Activated CD4-positive, alpha-beta T cell treated with anti-CD3 and anti-CD28 coated beads, Interleukin-2, amount 10 ng/mL, durations not matched to agents 7 days and 5 days (primary cell): ENCODE data around the gene ZNF107. TPM values are rescaled to one million over a fixed set of nuclear protein-coding genes. Genes with fewer than 3 reads are reported as not detected.

Experiments used
- CTCF ChIA-PET: fragments of 350-600 bp; sonication (Branson Sonifier 250); formaldehyde crosslinking; loops from one replicate; lab custom pipeline; 2021; ENCODE audit warnings: antibody characterized with exemption; lab: Charles Lee
- POLR2A ChIA-PET: fragments of 350-600 bp; sonication (Branson Sonifier 250); formaldehyde crosslinking; loops from one replicate; lab custom pipeline; 2021; ENCODE audit warnings: antibody characterized with exemption; lab: Charles Lee
- DNase-seq: peaks from one replicate; pipeline ENCODE4 v3.0.0-alpha.2; 2020
- H3K27ac Mint-ChIP-seq: one replicate; pipeline ENCODE4 v1.8.0; 2021; ENCODE audit warnings: mild to moderate bottlenecking, moderate library complexity, mixed read lengths
- H3K27me3 Mint-ChIP-seq: one replicate; pipeline ENCODE4 v1.8.0; 2021; ENCODE audit warnings: mixed read lengths
- H3K36me3 Mint-ChIP-seq: one replicate; pipeline ENCODE4 v1.8.0; 2021; ENCODE audit warnings: low read depth, mixed read lengths
- H3K4me1 Mint-ChIP-seq: one replicate; pipeline ENCODE4 v1.8.0; 2021; ENCODE audit warnings: mixed read lengths
- H3K4me3 Mint-ChIP-seq: one replicate; pipeline ENCODE4 v1.8.0; 2021; ENCODE audit warnings: mild to moderate bottlenecking, moderate library complexity, mixed read lengths
- H3K9me3 Mint-ChIP-seq: one replicate; pipeline ENCODE4 v1.8.0; 2021; ENCODE audit warnings: mixed read lengths
- total RNA-seq, 2 experiments: library from RNA; stranded (reverse); gene quantifications; one replicate each; pipeline ENCODE4 v1.2.3, GENCODE V29; 2021

The ZNF107 gene
- total RNA-seq, 2 experiments from 2014 or later, result 21.8 to 25.6 TPM

DNA sequence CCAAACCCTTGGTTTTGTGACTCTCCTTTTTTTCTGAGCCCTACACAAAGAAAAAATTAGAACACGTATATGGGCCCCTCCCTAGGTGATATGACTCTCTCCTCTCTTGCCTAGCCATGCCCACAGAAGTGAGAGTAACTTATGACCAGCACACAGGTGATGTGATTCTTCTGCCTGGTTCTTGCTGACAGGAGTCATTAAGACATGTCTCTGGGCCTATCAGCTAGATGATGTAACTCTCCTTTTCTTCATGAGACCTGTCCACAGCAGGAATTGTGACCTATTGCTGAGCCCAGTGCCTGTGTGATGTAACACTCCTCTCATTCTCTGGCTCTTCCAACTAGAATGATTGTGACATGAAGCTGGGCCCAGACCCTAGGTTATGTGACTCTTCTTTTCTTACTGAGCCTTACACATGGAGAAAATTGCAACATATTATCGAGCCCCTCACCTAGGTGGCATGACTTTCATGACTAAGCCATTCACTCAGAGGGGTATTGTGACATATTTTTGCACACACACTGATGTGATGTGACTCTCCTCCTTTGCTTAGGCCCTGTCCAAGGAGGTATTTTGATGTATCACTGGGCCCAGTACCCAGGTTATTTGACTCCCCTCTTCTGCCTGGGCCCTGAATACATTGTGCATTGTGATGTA, 31.4 kb upstream of the ZNF107 start:
- ChIA-PET POLR2A (no interaction called here), CTCF (no interaction called here)
- Mint-ChIP-seq H3K27ac (no peak overlapping the region), H3K9me3 (peaks cover 21% of the 10 kb centered on the region), H3K36me3 (no peaks in the 10 kb centered on the region), H3K4me1 (no peaks in the 10 kb centered on the region), H3K27me3 (no peaks in the 10 kb centered on the region), H3K4me3 (no peak overlapping the region)
- no peak for DNase-seq

DNA sequence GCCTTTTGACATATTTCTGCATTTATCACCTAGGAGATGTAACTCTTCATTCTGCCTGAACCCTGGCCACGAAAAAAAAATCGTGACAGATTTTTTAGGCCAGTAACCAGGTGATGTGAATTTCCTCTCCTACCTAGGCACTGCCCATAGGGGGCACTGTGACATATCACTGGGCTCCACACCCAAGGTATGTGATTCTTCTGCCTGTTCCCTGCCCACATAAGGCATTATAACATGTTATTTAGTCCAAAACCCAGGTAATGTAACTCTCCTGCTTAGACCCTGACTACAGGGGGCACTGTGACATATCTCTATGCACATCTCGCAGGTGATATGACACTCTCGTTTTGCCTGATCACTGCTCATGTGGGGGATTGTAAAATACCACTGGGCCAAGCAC, 29.5 kb upstream of the ZNF107 start:
- CTCF ChIA-PET, result no interaction called here
- Mint-ChIP-seq H3K27me3 (no peaks in the 10 kb centered on the region), H3K36me3 (no peaks in the 10 kb centered on the region), H3K4me1 (no peaks in the 10 kb centered on the region), H3K9me3 (peaks cover 31% of the 10 kb centered on the region), H3K4me3 (no peak overlapping the region), H3K27ac (no peak overlapping the region)
- POLR2A ChIA-PET, result no interaction called here
- DNase-seq, result no peak

DNA sequence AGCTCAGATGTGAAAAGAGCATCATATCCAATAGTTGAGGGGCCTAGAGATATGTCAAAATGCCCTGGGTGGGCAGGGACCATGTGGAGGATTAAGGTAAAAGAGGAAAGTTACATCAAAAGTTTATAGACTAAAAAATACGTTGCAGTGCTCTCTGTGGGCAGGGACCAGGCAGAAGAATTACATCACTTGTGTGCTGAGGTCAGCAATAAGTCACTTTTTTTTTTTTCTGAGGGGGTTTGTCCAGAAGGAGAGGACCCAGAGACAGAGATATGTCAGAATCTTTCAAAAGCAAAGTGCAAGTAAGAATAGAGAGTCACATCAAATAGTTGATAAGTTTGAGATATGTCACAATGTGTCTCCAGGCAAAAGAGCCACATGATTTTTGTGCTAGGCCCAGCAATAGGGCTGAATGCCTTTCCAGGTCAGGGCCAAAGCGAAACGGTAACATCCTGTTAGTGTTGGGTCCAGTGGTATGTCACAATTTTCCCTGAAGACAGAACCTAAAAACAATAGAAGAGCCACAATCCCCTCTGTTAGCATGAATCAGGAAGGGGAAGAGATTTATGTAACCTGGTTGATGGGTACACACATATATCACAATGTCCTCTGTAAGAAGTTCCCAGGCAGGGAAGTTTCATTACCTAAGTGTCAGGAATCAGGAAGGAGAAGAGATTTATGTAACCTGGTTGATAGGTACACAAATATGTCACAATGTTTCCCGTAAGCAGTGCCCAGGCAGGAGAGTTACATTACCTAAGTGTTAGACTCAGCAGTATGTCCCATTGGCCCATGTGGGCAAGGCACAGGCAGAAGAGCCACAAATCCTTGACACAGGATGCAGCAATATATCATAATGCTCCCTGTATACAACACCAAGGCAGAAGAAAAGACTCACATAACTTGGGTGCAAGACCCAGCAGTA, 28.1 kb upstream of the ZNF107 start:
- Mint-ChIP-seq H3K27me3 (no peaks in the 10 kb centered on the region), H3K9me3 (peaks cover 33% of the 10 kb centered on the region)

DNA sequence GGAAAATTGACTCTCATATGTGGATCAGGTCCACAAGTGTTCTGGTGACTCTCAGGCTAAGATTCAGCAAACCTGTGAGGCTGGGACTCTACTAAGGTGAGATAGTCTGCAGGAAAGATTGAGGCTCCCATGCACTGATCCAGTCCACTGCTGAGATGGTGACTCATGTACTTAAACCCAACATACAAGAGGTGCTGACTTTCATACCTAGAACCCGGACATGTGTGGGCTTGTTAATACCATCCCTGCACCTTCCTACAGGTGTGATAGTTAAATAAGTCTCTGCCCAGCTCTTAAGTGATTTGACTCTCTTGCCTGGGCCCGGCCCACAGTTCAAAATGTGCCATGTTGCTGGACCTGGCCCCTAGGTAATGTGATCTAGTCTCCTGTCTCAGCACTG, 27.1 kb upstream of the ZNF107 start:
- H3K36me3 Mint-ChIP-seq, result no peaks in the 10 kb centered on the region
- CTCF ChIA-PET, result no interaction called here
- POLR2A ChIA-PET, result no interaction called here
- H3K4me1 Mint-ChIP-seq, result no peaks in the 10 kb centered on the region
- no peak overlapping the region for H3K4me3 Mint-ChIP-seq
- no peak overlapping the region for H3K27ac Mint-ChIP-seq
- no peaks in the 10 kb centered on the region for H3K27me3 Mint-ChIP-seq
- H3K9me3 Mint-ChIP-seq, result peaks cover 36% of the 10 kb centered on the region
- DNase-seq, result no peak

More for the DNA sequence above, 28.1 kb upstream of the ZNF107 start:
- Mint-ChIP-seq H3K27ac (no peak overlapping the region), H3K36me3 (no peaks in the 10 kb centered on the region), H3K4me1 (no peaks in the 10 kb centered on the region), H3K4me3 (no peak overlapping the region)
- DNase-seq, result no peak
- ChIA-PET CTCF (no interaction called here), POLR2A (no interaction called here)

DNA sequence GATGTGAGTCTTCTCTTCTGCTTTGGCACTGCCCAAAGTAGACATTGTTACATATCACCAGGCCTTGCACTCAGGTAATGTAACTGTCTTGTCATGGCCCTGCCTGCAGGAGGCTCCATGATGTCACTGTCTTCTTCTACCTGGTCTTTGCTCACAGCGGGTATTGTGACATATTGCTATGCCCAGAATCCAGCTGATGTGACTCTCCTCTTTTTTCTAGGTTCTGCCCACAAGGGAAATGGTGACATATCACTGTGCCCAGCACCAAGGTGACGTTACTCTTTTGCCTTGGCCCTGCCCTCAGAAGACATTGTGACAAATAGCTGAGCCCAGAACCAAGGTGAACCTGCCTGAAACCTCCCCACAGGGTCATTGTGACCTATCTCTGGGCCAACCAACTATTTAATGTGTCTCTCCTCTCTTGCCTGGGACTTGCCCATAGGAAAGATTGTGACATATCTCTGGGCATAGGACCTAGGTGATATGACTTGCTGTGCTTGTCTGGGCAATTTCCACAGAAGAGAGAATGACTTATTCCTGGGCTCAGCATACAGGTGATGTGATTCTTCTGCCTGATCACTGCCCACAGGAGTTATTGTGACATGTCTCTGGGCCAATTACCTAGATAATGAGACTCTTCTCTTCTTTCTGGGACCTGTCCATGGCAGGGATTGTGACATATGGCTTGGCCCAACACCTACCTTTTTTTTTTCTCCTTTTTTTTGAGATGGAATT, 26.5 kb upstream of the ZNF107 start:
- Mint-ChIP-seq H3K36me3 (no peaks in the 10 kb centered on the region), H3K4me1 (no peaks in the 10 kb centered on the region), H3K9me3 (peaks cover 37% of the 10 kb centered on the region), H3K27ac (no peak overlapping the region), H3K27me3 (no peaks in the 10 kb centered on the region), H3K4me3 (no peak overlapping the region)
- ChIA-PET POLR2A (no interaction called here), CTCF (no interaction called here)
- no peak for DNase-seq

DNA sequence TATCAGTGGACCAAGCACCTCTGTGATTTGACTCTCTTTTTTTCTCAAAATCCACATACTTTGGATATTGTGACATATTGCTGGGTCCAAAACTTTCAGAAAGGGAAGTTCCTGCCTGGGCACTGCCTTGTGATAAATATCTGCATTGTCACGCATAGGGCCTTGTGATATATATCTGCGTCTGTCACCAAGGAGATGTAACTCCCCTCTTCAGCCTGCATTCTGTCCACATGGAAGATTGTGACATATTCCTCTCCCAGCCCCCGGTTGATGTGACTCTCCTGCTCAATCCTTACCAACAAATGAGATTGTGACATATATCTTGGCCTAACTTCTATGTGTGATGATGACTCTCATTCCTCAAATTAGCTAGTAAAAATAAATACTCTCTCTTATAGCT, 25.4 kb upstream of the ZNF107 start:
- no peak overlapping the region for H3K27ac Mint-ChIP-seq
- CTCF ChIA-PET, result no interaction called here
- no peaks in the 10 kb centered on the region for H3K27me3 Mint-ChIP-seq

DNA sequence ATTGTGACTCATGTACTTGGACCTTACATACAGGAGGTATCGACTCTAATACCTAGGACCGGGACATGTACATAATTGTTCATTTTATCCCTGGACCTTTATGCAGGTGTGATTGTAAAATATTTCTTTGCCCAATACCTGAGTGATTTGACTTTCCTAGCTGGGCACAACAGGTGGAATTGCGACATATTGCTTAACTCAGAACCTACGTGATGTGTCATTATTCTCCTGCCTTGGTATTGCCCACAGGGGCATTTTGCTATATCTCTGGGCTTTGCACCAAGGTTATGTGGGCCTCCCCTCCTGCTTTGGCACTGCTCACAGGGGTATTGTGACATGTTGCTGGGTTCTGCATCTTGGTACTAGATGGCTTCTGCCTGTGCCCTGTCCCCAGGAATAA, 23.9 kb upstream of the ZNF107 start:
- H3K36me3 Mint-ChIP-seq, result no peaks in the 10 kb centered on the region
- CTCF ChIA-PET, result no interaction called here
- H3K9me3 Mint-ChIP-seq, result peaks cover 30% of the 10 kb centered on the region
- no peak overlapping the region for H3K4me3 Mint-ChIP-seq
- H3K27ac Mint-ChIP-seq, result no peak overlapping the region
- H3K4me1 Mint-ChIP-seq, result no peaks in the 10 kb centered on the region
- no peaks in the 10 kb centered on the region for H3K27me3 Mint-ChIP-seq
- DNase-seq, result no peak
- POLR2A ChIA-PET, result no interaction called here

More for the DNA sequence above, 25.4 kb upstream of the ZNF107 start:
- POLR2A ChIA-PET, result no interaction called here
- Mint-ChIP-seq H3K4me3 (no peak overlapping the region), H3K9me3 (peaks cover 37% of the 10 kb centered on the region), H3K4me1 (no peaks in the 10 kb centered on the region), H3K36me3 (no peaks in the 10 kb centered on the region)
- no peak for DNase-seq

DNA sequence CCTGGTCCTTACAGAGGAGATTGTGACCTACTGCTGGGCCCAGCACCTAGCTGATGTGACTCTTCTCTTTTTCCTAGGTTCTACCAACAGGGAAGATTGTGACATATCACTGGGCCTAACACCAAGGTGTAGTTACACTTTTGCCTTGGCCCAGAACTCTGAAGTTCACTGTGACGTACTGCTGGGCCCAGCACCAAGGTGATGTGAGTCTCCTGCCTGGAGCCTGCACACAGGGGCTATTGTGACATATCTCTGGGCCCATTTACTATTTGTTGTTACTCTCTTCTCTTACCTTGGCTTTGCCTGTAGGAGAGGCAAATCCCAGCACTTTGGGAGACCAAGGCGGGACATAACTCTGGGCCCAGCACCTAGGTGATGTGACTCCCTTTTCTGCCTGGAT, 23.1 kb upstream of the ZNF107 start:
- H3K27me3 Mint-ChIP-seq, result no peaks in the 10 kb centered on the region
- DNase-seq, result no peak
- peaks cover 30% of the 10 kb centered on the region for H3K9me3 Mint-ChIP-seq
- ChIA-PET CTCF (no interaction called here), POLR2A (interaction anchor here (0.5 kb wide), 1 partner anchor 138 kb away, joined by 3 read pairs; no protein-coding TSS in a partner anchor)
- no peak overlapping the region for H3K4me3 Mint-ChIP-seq
- no peaks in the 10 kb centered on the region for H3K4me1 Mint-ChIP-seq
- no peak overlapping the region for H3K27ac Mint-ChIP-seq
- H3K36me3 Mint-ChIP-seq, result no peaks in the 10 kb centered on the region

DNA sequence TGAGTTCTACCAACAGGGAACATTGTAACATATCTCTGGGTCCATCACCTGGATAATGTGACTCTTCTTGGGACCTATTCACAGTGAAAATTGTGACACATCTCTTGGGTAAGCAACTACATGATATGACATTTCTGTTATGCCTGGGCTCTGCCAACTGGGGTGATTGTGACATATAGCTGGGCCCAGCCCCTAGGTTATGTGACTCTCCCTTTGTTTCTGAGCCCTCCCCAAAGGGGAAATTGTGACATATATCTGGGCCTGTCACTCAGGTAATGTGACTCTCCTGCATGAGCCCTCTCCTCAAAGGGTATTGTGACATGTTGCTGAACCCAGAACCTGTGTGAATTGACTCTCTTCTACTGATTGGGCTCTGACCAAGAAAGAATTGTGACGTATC, 22.4 kb upstream of the ZNF107 start:
- Mint-ChIP-seq H3K27ac (no peak overlapping the region), H3K36me3 (no peaks in the 10 kb centered on the region), H3K4me3 (no peak overlapping the region), H3K4me1 (no peaks in the 10 kb centered on the region), H3K27me3 (no peaks in the 10 kb centered on the region), H3K9me3 (peaks cover 28% of the 10 kb centered on the region)
- DNase-seq, result no peak
- CTCF ChIA-PET, result no interaction called here
- POLR2A ChIA-PET, result interaction anchor here (0.5 kb wide), 1 partner anchor 139 kb away, joined by 3 read pairs; no protein-coding TSS in a partner anchor

DNA sequence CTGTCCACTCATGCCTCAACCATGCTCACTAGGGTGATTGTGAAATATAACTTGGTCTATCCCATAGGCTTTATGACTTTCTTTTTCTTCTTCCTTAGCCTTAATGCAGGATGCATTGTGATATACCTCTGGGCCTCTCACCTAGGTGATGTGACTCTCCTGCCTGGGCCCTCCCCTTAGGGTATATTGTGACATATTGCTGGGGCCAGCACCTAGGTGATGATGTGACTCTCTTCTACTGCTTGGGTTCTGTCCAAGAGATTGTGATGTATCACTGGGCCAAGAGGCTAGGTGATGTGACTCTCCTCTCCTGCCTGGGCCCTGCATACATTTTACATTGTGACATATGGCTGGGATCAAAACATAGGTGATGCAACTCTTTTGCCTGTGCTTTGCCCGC, 14.7 kb upstream of the ZNF107 start:
- CTCF ChIA-PET, result no interaction called here
- Mint-ChIP-seq H3K27me3 (no peaks in the 10 kb centered on the region), H3K36me3 (no peaks in the 10 kb centered on the region), H3K9me3 (peaks cover 37% of the 10 kb centered on the region), H3K4me1 (no peaks in the 10 kb centered on the region), H3K27ac (no peak overlapping the region), H3K4me3 (no peak overlapping the region)
- no peak for DNase-seq
- POLR2A ChIA-PET, result no interaction called here

DNA sequence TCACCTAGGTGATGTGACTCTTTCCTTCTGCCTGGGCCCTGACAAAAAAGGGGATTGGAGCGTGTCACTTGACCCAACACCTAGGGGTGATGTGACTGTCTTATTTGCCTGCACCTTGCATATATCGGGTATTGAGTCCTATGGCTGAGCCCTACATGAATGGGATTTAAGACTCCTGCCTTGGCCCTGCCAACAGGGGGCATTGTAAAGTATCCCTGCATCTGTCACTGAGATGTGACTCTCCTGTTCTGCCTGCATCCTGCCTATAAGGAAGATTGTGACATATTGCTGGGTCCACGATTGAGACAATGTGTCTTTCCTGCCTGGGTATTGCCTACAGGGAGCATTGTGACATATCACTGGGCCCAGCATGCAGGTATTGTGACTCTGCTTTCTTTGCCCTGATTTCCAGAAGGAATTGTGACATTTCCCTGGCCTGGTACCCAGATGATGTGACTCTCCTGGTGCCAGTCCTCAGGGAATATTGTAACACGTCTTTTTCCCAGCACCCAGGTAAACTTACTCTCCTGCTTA, 14.2 kb upstream of the ZNF107 start:
- H3K27ac Mint-ChIP-seq, result no peak overlapping the region
- H3K9me3 Mint-ChIP-seq, result peaks cover 38% of the 10 kb centered on the region
- H3K4me1 Mint-ChIP-seq, result no peaks in the 10 kb centered on the region
- ChIA-PET POLR2A (no interaction called here), CTCF (no interaction called here)
- H3K27me3 Mint-ChIP-seq, result no peaks in the 10 kb centered on the region
- H3K4me3 Mint-ChIP-seq, result no peak overlapping the region
- H3K36me3 Mint-ChIP-seq, result no peaks in the 10 kb centered on the region
- DNase-seq, result no peak

DNA sequence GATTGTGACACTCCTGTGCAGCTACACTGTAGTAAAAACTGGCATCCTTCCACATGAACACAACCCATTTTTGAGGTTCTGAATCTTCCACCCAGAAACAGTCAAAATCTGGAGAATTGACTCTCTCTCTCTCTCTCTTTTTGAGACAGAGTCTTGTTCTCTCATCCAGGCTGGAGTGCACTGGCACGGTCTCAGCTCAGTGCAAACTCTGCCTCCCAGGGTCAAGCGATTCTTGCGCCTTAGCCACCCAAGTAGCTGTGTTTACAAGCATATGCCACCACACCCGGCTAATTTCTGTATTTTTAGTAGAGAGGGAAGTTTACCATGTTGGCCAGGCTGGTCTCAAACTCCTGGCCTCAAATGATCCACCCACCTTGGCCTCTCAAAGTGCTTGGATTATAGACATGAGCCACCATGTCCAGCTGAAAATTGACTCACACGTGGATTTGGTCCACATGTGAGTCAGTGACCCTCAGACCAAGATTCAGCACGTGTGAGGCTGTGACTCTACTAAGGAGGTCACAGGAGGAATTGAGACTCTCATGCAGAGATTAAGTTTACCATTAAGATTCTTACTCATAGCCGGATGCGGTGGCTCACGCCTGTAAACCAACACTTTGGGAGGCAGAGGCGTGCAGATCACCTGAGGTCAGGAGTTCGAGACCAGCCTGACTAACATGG, 12.1 kb upstream of the ZNF107 start:
- ChIA-PET CTCF (no interaction called here), POLR2A (no interaction called here)
- Mint-ChIP-seq H3K9me3 (peaks cover 34% of the 10 kb centered on the region), H3K4me1 (no peaks in the 10 kb centered on the region), H3K27ac (no peak overlapping the region), H3K36me3 (no peaks in the 10 kb centered on the region), H3K4me3 (no peak overlapping the region), H3K27me3 (no peaks in the 10 kb centered on the region)
- no peak for DNase-seq
